Activated CD4-positive, alpha-beta T cell treated with anti-CD3 and anti-CD28 coated beads, Interleukin-2, amount 50 U/mL, for 48 hours (primary cell): ENCODE data around the gene PRELID1.

ENCODE experiments used
- DNase-seq, 2 experiments: peaks; one replicate each; pipeline ENCODE4 v3.0.0-alpha.2; 2020

Gene PRELID1

DNA sequence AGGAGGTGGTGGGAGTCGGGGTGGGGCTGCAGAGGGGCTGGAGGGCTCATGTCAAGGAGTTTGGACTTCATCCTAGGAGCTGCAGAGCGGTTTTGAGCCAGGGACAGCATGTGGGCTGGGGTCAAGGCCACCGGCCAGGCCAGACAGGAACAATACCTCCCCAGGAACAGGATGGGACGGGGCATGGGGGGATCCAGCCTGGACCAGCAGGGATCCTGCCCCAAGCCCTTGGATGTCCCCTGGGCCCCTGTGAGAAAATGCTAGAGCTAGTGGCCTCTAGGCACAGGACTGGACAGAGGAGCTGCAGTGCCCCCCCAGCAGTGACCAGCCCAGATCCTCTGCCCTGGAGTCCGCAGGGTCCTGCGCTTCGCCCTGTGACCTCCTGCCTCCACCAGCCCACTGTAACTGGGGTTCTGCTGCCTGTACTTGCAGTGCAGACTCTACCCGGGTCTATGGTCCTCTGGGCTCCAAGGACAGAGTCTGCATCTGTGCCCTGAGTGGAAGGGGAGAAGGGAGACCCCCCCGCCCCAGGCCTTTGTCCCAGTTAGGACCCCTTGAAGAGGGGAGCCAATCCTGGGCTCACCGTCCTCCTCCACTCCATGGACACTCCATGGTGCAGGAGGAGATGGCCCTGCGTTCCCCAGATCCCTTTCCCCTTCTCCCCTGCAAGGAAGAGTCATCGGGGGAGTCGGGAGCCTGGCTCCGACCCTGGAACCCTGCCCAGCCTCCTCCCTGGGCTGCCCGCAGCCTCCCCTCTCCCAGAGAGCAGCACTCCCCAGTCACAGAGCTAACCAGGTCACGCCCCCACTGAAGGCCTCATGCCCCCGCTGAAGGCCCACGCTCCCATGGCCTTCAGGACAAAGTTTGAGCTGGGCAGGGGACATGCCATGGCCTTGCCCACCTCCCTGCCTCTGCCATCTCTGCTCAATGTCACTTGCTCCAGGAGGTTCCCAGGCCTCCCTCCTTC lies 11.1 kb downstream of the PRELID1 start:
- DNase-seq: no peak

DNA sequence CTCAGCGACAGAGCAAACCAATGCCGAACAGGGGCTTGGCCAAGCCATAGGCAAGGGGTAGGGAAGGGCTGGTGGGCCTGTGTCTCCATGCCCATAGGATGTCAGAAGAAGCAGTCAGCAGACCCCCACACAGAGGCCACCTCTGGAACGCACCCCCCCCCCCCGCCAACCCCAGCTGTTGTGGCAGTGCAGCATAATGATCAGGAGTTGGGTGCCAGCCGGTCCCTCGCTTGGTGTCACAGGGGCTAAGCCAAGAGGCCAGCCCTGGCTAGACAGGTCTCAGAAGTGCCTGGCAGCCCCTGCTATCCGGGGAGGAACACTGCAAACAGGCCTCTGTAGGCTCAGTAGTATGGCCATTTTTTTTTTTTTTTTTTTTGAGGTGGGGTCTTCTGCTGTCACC lies 11.8 kb downstream of the PRELID1 start:
- DNase-seq: no peak

DNA sequence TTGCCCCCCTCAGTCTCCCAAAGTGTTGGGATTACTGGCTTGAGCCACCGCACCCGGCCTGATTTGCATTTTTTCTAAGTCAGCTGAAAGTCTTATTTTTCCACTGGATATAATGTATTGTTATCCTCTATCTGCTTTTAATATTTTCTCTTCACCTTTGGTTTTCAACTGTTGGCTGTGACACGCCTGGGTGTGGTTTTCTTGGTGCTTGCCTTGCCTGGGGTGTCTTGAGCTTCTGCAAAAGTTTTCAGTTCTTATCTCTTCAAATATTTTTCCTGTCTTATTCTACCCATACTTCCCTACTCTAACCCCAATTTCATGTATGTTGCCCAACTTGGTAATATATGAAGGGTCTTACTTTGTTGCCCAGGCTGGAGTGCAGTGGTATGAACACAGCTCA lies 12.4 kb downstream of the PRELID1 start:
- no peak for DNase-seq

DNA sequence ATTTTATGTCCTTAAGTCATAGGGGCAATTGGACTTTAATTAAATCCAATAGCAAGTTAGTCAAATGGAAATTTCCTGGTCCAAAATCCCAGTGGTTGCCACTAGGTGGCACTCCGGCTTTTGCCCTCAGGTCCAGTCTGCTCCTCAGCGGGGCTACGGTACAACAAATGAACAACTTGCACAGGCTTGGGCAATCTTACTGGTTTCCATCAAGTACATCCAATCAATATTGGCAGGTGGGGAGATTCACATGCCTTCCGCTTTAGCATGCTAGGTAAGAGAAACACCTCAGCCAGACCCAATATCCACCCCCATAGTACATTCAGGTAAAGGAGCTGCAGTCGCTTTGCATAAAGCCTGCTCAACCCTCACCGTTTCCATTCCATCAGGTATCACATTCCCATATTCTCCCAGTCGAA lies 14.4 kb downstream of the PRELID1 start:
- DNase-seq: peak; percentile 81 to 87

DNA sequence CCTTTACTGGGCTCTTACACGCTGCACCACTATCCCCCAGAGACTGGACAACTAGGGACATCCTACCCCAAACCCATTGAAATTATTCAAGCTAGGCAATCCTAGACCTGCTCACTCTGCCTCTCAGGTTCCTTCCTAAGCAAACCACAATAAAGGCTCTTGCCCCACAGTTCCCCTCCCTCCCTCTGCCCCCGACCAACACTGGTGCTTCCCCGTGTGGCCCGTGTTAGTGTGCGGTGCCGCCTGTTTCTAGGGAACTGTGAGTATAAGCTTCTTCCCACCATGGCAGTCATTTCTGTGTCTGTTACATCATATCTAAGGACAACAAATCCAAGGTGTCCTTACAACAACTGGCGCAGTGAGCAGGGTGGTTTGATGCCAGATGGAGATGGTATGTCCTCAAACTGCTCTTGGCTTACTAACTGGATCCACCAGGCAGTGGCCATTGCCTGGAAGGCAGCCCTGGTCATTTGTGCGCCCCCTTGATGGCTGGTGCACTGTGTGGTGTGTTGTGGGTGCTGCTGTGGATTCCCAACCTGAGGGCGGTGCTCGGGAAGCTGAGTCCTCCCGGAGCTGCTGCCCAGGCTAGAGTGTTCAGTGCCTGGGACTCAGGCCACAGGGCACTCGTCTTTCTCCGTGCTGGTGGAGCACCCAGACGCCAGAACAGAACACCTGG lies 16.5 kb downstream of the PRELID1 start:
- peak in 1 of 2 experiments; percentile 26 for DNase-seq

DNA sequence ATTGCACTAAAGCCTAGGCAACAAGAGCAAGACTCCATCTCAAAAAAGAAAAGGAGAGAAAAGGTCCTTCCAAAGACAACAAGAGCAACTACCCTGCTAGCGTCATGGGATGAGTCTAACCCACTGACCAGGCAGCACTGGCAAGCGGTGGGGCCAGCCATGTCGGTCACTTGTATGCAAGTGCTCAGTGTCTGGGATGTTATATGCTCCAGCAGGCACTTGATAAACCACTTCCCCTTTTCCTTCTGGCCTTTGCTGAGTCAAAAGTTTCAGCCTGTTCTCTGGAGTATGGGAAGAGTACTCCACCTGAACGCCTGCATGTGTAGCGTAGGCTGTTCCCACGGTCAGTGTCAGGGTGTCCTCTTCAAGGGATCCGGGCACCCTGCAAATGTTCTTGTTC lies 17.3 kb downstream of the PRELID1 start:
- DNase-seq: no peak

DNA sequence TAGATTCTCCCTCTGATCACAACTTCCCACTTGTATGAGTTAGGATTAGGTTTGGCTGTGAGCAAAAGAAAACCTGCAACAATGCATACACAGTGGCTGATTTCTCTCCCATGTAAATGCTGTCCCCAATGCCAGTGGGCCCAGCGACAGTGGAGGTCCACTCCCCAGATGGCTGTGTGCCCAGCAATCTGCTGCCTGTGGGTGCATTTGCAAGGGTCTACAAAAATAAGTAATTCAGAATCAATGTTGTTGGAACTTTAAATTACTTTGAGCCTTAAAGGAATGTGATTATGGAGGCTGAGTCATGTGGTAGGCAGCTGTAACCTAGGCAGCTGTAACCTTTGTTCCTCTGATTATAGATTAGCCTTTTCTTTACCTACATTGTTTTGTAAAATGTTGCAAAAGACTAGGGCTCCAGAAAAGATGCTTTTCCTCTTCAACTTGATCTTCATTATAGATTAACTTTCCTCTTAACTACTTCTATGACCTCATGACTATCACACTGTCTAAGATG lies 22.3 kb downstream of the PRELID1 start:
- DNase-seq: no peak

DNA sequence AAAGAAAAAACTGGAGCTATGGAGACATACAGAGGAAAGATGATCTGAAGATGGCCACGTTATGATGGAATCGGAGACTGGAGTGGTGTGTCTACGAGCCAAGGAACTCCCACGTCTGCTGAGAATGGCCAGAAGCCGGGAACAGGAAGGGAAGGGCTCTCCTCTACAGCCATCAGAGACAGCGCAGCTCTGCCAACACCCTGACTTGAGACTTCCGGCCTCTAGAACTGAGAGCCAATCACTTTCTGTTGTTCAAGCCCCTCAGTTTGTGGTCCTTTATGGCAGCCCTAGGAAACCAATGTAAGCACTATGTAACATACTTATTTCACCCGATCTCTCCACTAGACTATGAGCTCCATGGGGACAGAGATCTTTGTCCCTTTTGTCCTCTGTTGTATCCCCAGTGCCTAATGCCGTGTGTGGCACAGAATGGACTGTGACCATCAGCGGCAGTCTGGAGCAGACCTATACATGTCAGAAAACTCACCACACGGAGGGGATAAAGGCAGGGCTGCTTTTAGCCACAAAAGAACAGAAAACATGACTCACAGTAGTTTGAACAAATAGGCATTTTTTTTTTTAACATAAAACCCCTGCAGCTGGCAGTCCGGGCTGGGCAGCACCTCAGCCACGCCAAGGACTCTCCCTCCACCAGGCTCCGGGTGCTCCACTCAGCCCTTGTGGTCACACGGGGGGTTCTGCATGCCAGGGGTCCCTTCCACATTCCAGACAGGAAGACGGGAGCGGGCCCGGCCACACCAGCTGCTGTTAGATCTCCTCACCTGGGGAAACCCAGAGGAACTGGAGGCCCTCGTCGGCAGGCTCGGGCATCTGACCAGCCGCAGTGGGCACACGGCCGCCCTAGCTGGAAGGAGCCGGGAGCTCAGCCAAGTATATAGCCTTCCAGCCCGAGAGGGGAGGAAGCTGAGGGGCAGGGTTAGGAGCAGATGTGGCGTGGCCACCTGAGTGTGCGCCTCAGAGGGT lies 24.2 kb downstream of the PRELID1 start:
- no peak for DNase-seq

DNA sequence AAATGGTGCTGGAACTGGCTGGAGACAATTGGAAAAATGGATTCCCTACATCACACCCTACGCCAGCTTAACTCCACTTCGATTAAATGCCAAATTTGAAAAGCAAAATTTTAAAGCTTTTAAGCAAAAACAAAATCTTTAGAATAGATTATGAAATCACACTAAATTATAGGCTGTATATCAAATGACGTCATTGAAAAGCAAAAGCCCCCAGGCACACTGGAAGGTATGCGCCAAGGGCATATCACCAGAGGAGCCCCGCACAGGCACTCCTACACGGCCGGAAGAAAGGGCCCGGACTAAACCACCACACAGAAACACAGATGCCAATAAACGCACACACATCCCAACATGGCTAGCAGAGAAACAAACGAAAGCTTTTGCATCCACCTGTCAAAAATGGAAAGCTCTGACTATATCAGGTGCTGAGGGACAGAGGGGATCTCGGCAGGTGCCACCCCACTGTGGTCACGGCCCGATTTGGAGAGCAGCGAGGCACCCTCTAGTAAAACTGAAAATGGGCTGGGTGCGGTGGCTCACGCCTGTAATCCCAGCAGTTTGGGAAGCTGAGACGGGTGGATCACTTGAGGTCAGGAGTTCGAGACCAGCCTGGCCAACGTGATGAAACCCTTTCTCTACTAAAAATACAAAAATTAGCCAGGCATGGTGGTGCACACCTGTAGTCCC lies 25.1 kb downstream of the PRELID1 start:
- DNase-seq: no peak

DNA sequence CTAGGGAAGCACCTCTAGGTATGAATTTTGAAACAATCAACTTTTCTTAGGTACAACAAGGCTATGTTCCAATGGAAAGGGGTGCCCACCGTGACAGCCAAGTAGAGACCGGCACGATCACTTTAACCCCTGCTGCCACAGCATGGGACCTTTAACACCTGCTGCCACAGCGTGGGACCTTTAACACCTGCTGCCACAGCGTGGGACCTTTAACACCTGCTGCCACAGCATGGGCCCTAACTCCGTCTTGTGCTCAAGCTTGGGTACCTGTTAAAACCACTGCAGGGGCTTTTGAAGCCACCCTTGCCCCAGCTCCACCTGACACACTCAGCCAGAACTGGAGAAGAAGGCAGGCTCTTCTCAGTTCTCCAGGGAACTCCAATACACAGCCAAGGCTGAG lies 26.3 kb downstream of the PRELID1 start:
- DNase-seq: no peak

DNA sequence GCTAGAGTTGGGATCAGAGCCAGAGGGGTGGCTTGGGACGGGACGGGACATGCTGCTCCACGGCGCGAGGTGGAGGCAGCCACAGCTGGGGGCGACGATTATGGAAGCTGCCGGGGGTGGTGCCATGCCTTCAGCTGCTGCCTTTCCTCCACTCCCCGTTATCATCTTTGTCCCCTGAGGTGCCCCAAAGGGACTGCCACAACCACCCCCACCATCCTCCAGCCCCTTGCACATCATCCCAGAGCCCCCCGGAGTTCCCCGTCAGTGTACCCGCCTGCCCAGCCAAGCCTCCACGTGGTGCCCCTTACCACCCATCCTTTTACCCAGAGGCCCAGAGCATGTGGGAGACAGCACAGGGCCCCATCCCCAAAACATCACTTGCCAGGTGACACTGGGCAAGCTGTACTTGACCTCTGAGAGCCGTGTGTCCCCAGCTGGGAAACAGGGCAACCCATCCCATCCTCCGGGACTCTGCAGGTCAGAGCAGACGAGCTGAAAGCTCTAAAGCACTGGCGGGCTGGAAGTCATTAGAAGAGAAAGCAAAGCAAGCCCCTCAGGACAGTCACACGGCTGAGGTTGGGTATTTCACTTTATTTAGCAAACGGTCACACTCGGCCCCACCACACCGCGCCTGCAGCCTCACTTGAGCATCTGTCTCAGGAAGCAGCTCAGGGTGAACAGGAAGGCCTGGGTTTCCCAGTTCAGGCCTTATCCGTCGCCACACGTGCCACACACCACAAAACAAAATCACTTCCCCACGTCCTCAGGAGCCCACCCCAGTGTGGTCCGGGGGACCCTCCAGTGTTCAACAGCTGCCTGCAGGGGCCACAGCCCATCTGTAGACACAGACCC lies 27.6 kb downstream of the PRELID1 start:
- no peak for DNase-seq

DNA sequence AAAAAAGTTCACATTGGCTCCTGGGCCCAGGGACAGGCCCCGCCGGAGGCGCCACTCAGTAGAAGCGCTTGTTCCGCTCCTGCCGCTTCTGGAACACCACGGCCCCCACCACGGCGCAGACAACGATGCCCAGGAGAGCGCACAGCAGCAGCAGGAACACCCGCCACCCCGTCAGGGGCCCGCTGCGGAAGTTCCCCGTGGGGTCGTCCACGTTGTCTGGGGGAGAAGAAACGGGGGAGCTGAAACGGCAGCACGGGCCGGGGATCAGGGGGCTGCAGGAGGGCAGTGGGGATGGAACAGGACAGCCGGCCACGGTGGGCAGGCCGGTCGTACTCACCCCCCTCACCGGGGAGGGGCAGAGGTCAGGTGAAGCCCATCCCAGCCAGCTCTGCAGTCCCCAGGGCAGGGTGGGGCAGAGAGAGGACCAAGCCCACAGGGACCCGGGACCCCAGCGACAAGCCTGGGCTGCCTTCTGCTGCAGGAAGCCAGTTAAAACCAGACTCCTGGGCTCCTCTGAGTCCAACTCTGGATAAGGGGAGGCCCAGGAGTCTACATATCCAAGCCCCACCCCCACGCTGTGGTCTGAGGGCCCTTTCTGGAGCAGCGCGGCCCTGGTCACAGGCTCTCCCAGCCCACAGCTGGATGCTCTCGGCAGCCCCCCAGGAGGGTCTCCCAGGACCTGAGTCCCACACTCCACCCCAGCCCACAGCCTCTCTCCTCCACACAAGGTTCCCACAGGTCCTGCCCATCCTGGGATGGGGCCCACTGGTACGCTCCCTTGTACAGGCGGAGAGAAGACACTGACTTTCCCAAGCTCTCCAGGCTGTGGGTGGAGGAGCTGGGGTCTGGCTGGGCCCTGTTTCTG lies 28.7 kb downstream of the PRELID1 start:
- DNase-seq: no peak

DNA sequence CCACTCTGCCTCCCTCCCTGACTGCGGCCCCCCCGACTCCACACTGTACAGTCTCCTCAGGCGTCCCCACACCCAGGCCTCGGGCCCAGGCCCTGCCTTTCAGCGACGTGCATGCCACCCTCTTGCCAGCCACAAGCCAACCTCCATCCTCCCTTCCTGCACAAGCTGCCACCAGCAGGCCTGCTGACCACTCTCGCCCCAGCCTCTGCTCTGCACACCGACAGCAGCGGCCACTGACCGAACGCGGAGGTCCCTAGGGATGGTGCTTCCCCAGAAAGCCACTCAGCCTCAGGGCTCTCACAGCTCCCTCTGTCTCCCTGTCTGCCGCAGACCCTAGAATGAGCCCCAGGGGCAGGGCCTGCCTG lies 29.3 kb downstream of the PRELID1 start:
- DNase-seq: no peak

DNA sequence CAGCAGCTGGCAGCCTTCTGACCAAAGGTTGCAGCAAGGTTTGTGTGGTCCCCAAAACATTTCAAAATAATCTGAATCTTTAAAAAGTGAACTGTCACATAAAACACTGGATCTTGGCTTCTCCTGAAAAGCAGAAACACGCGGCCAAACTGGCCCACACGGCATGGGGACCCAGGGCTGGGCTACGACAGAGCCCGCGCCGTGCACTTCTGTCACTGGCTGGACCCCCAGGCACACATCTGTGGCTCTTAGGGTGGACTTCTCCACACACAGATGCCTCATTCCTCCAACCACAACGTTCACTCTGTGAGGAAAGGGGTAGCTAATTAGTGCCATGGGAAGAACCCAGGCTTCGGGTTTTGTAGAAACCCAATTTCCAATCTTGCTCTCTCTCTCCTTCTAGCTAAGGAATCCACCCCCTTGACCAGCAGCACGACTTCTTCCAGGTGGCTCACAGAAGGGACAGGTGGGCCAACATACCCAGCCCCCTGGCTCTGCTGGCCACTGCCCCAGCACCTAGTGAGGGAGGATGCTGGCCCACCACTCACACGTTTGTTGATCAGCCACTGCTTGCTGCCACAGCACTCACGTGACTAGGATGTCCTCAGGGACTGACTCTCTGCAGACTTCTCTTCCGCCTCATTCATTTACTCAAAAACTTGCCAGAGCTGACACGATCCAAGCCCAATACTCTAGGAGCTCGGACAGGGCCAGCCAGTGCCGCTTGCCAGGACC lies 30.0 kb downstream of the PRELID1 start:
- DNase-seq: no peak

DNA sequence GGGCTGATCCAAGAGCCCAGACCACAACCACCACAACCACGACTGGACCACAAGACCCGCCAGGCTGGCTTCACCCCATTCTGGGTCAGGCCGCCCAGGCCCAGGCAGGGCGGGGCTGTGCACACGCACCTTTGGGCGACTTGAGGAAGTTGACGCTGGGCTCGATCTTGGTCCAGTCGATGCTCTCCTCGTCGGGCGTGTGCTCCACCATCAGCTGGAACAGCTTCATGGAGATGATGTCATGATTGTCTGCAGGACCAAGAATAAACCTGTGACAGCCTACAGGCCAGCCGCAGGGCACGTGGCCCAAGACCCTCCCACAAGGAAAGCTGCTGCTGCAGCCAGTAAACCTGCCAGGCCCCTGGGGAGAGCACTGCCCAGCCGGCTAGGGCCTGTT lies 30.6 kb downstream of the PRELID1 start:
- DNase-seq: no peak

DNA sequence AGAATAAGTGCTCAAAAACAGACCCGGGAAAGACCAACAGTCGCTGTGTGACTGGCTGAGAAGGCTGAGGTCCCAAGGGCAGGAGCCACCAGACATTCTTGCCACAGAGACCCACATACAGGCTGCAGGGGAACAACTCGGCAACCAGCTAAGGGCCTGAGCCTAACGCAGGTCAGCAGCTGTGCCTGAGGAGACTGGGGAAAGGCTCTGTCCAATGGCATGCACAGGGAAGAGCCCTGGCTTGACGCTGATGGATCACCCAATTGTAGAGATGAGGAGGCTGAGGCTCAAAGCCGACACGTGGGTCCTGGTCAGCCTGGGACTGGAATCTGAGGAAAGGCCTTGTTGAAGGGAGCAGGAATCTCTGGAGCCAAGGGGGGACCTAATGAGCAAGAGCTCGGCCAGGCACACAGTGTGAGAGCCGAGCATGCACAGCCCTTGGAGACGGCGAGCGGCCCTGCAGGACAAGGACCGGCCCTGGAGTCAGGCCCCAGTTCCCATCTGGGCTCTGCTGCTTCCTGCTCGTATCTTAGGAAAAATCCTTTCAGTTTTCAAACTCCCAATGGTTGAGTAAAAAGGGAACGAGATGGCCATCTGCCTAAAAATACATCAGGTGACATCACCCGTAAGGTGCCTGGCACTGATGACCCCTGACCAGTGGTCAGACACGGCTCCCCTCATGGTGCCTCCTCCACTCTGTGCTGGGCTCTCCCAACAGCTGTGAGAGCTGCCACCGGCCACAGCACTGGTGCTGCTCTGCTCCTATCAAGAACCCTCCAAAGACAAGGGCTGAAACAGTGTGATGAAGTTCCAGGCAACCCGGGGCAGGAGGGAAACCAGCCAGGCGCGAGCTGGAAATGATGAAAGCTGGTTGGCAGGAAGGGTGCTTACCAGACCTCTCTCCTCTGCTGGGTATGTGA lies 31.4 kb downstream of the PRELID1 start:
- no peak for DNase-seq

DNA sequence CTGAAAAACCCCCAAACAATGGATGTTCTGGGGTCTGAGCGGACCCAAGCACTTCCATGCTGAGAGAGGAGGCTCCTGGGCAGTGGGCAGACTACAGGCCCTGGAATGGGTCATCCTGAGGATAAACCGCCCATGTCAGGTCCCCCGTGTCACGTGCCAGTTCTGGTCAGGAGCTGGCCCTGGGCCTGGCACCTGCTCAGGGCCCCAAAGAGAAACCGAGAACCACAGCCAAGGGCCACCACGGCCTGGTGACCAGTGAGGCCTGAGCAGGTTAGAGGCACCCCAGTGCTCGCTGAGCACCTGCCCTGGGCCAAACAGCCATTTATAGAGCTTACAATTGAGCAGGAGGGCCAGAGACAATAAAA lies 32.1 kb downstream of the PRELID1 start:
- DNase-seq: no peak

DNA sequence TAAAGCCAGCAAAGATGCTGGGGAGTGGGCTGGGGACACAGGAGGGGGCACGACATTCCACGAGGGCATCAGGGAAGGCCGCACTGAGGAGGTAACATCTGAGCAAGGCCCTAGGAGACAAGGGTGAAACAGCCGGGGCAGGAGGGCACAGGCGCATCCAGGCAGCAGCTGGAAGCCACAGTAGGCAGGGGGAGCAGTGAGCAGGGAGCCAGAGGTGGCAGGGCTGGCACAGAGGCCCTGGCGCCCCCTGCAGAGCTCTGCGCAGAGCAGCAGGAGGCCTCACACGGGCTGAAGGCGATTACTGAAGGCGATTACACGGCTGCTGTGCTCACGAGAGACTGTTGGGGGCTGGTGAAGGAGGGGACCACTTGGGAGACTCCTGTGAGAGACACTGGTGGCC lies 32.5 kb downstream of the PRELID1 start:
- peak; percentile 26 to 42 for DNase-seq
